ENCODE data around the gene ATOH7. TPM values are rescaled to one million over a fixed set of nuclear protein-coding genes. Genes with fewer than 3 reads are reported as not detected.

Gene ATOH7
- total and polyA plus RNA-seq, 9 of the 15 experiments (the other 6 are each of a cell fraction or from before 2014, with no cell fraction given): not detected

DNA sequence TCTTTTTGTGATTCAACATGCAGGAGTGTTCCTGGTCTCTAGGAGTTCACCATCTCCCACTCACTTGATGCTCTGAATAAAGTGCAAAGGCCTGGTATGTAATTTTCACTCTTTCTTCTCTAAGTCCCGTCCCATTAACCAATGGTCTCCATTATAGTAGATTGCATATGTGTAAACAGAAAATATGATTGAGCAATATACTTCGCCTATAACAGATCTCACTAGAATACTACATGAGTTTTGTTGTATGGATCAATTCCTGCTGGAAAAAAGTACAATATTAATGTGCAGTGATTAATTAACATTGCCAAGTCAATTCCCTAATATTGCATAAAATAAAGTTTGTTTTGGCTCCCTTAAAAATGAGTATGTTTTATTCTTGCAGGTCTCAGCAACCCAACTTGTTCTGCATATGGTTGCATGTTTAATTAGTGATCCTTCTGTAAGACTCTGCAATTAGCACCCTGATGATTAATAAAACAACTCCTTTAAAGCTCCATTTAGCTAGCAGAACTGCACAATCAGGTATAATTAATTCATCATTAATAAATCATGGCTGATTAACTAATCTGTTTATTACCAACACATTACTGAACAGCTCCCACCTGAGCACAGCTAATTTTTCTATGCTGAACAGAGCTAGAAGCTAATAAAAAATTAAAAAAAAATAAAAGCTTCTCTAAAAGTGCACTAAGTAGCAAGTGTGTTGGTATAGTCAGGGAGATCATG, 37.8 kb upstream of the ATOH7 start:
- no peak overlapping the region for H2AFZ ChIP-seq (ENCODE audit: low read depth, low read length)
- 0% methylated on average over 2 of the region's 2 CpGs for WGBS (ENCODE audit: insufficient coverage, low coverage, missing lambda C conversion rate)
- no peaks in the 10 kb centered on the region for H4K20me1 ChIP-seq (replicated peaks; ENCODE audit: control insufficient read depth, insufficient read depth, low read length)
- H3K9me1 ChIP-seq (ENCODE audit: control insufficient read depth, insufficient read depth, low read length): no peaks in the 10 kb centered on the region
- no peak overlapping the region for H3K4me3 ChIP-seq
- ChIA-PET POLR2A (no interaction called here), CTCF (ENCODE audit: low intra/inter-chr PET ratio) (no interaction called here)
- no peak overlapping the region for H3K27ac ChIP-seq (ENCODE audit: extremely low read depth, low read depth, low read length)
- intact Hi-C loops (cut with micrococcal nuclease) (no loop called here), in situ Hi-C loops (cut with MboI) (no loop called here)
- no peak overlapping the region for H3K9ac ChIP-seq (ENCODE audit: insufficient read depth in 1 of 2, low read depth in 2 of 2, low read length in 2 of 2)
- H3K9me3 ChIP-seq (replicated peaks; ENCODE audit: control insufficient read depth, insufficient read depth, low read depth, low read length): no peaks in the 10 kb centered on the region; the same call in 1 of the 2 replicates
- TF ChIP-seq CEBPG (CRISPR knock-in tag; IDR thresholded peaks at IDR 0.05) (no peak), CEBPG (tag; conservative IDR thresholded peaks at IDR 0.05 in 1 of 2, IDR thresholded peaks at IDR 0.05 in 1 of 2) (peak; percentile 49 to 60; a peak in 3 of 4 replicates), FOXJ2 (tag; IDR thresholded peaks at IDR 0.05) (no peak), SMAD4 (CRISPR knock-in tag; conservative IDR thresholded peaks at IDR 0.05) (no peak), CEBPB (tag; IDR thresholded peaks at IDR 0.05) (peak; percentile 72)
- H3K4me1 ChIP-seq (replicated peaks in 1 of 2; ENCODE audit: control insufficient read depth in 2 of 2, insufficient read depth in 2 of 2, low read length in 2 of 2): peaks cover 0 to 5% of the 10 kb centered on the region in 2 experiments; a peak in 3 of 5 replicates
- no peak for FAIRE-seq
- ATAC-seq: no peak
- H3K27me3 ChIP-seq (ENCODE audit: control insufficient read depth in 2 of 2, insufficient read depth in 2 of 2, low read length in 2 of 2): no peaks in the 10 kb centered on the region
- H3K79me2 ChIP-seq (ENCODE audit: control insufficient read depth, insufficient read depth, low read length): no peaks in the 10 kb centered on the region
- H3K36me3 ChIP-seq (ENCODE audit: control insufficient read depth, insufficient read depth, low read length): no peaks in the 10 kb centered on the region
- no TSS peak for BruUV-seq (replicated peaks)
- DNase-seq (ENCODE audit: extremely low read depth in 1 of 4, low spot score in 3 of 4): no peak
- no peak overlapping the region for H3K4me2 ChIP-seq (ENCODE audit: insufficient read depth, low read length)

Measured in K562 (cell line).